CD4-positive, CD25-positive, alpha-beta regulatory T cell (primary cell): Measurements from ENCODE around the gene ACOX3. TPM values are rescaled to one million over a fixed set of nuclear protein-coding genes. Genes with fewer than 3 reads are reported as not detected.

Experiments used
- ATAC-seq, 2 donors: fragments of 150-1000 bp; cut with Tn5 transposase; one replicate each; pipeline ENCODE4 v1.10.0; 2021; ENCODE audit warnings: low read depth in 2 of 2, moderate number of reproducible peaks in 2 of 2, moderate library complexity in 1 of 2
- DNase-seq, 3 donors: peaks; one replicate each; pipeline versions ENCODE4 v3.0.0 to v3.0.0-alpha.2; 2012 to 2022; ENCODE audit warnings: mixed read lengths in 1 of 3
- H3K27ac ChIP-seq: one replicate; pipeline ENCODE4 v1.7.0; 2013; ENCODE audit warnings: mild to moderate bottlenecking, low read length; ENCODE audit not compliant: insufficient read depth, poor library complexity, severe bottlenecking
- H3K27me3 ChIP-seq: one replicate; pipeline ENCODE4 v1.7.0; 2013; ENCODE audit warnings: low read length; ENCODE audit not compliant: control insufficient read depth, insufficient read depth
- H3K36me3 ChIP-seq: one replicate; pipeline ENCODE4 v1.7.0; 2013; ENCODE audit warnings: mild to moderate bottlenecking, low read length, moderate library complexity; ENCODE audit not compliant: control insufficient read depth, insufficient read depth
- H3K4me1 ChIP-seq: 2 replicates; pipeline ENCODE4 v1.7.0; 2013; ENCODE audit warnings: mild to moderate bottlenecking, low read length; ENCODE audit not compliant: insufficient read depth, control insufficient read depth, poor library complexity, severe bottlenecking
- H3K4me3 ChIP-seq: one replicate; pipeline ENCODE4 v1.7.0; 2013; ENCODE audit warnings: low read depth, mild to moderate bottlenecking, low read length, moderate library complexity
- H3K9me3 ChIP-seq, 2 experiments: 1 replicate in 1 of 2; 2 replicates in 1 of 2; pipeline ENCODE4 v1.7.0; 2013; ENCODE audit warnings: low read length in 2 of 2, mild to moderate bottlenecking in 1 of 2, moderate library complexity in 1 of 2; ENCODE audit not compliant: control insufficient read depth in 2 of 2
- H3K27ac Mint-ChIP-seq, 3 donors: one replicate each; pipeline ENCODE4 v1.8.0; 2020 to 2022; ENCODE audit warnings: mild to moderate bottlenecking in 3 of 3, mixed read lengths in 3 of 3, moderate library complexity in 2 of 3
- H3K27me3 Mint-ChIP-seq: one replicate; pipeline ENCODE4 v1.8.0; 2022; ENCODE audit warnings: mild to moderate bottlenecking, mixed read lengths
- H3K36me3 Mint-ChIP-seq: one replicate; pipeline ENCODE4 v1.8.0; 2020; ENCODE audit warnings: mixed read lengths
- H3K4me1 Mint-ChIP-seq, 4 donors: one replicate each; pipeline ENCODE4 v1.8.0; 2020 to 2022; ENCODE audit warnings: mixed read lengths in 4 of 4, mild to moderate bottlenecking in 1 of 4
- H3K4me3 Mint-ChIP-seq, 4 donors: one replicate each; pipeline ENCODE4 v1.8.0; 2020 to 2022; ENCODE audit warnings: mild to moderate bottlenecking in 4 of 4, mixed read lengths in 4 of 4, moderate library complexity in 3 of 4
- H3K9me3 Mint-ChIP-seq, 7 donors: one replicate each; pipeline ENCODE4 v1.8.0; 2020 to 2022; ENCODE audit warnings: mixed read lengths in 7 of 7, mild to moderate bottlenecking in 3 of 7, moderate library complexity in 2 of 7
- polyA plus RNA-seq, 4 donors: library from polyadenylated mRNA; unstranded; fragments of 300-500 nt; fragmentation: Illumina TruSeq; gene quantifications; one replicate each; pipeline ENCODE4 v1.2.3, GENCODE V29; 2021
- total RNA-seq: library from RNA; stranded (reverse); gene quantifications from one replicate; pipeline ENCODE4 v1.2.3, GENCODE V29; 2022

The ACOX3 gene
- total and polyA plus RNA-seq, 5 donors from 2014 or later = 13.0 to 22.0 (median 14.2) TPM

DNA sequence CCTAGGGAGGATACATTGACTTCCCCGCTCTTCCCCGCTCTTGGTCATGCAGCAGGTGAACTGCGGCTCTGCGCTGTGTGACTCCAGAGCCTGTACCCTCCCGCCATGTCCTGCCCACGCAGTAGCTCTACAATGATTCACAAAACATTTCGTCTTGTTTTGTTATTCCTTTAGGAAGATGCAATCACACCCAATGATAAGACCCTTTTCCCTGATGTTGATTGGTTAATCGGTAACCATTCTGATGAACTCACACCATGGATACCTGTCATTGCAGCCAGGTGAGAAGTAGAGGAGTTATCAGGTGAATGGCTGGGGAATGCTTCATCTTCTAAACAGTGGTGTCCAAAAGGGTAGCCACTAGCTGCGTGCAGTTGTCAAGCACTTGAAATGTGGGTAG is 23.3 kb upstream of the ACOX3 start:
- H3K9me3 Mint-ChIP-seq = no peaks in the 10 kb centered on the region
- no peak overlapping the region for H3K27ac Mint-ChIP-seq
- H3K36me3 ChIP-seq = peaks cover 43% of the 10 kb centered on the region

DNA sequence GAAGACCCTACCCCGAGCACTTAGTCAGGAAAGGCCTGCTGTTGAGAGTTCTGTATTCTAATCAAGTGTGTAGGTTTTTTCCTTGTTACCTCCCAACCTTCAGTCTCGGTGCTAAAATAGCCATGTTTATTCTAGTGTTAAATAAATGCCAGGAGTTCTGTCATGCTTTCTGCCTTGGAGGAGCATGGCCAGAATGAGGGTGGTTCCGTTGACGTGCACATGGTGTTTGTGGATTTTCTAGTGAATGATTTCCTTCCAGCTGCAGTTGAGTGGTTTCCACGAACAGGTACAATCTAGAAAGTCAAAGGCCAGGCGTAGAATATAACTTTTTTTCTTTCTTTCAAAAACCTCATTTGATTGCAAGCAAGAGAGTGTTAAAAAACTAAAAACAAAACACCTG is 21.1 kb upstream of the ACOX3 start:
- Histone ChIP-seq H3K4me3 (no peak overlapping the region), H3K27me3 (no peaks in the 10 kb centered on the region), H3K4me1 (no peaks in the 10 kb centered on the region), H3K27ac (no peak overlapping the region), H3K36me3 (peaks cover 53% of the 10 kb centered on the region), H3K9me3 (no peaks in the 10 kb centered on the region)
- DNase-seq = no peak
- Mint-ChIP-seq H3K9me3 (no peaks in the 10 kb centered on the region), H3K4me1 (peaks cover 0 to 2% (median 0%) of the 10 kb centered on the region in 4 donors), H3K4me3 (no peak overlapping the region), H3K36me3 (peaks cover 38% of the 10 kb centered on the region), H3K27ac (no peak overlapping the region), H3K27me3 (no peaks in the 10 kb centered on the region)
- ATAC-seq = no peak

More for the DNA sequence above, 23.3 kb upstream of the ACOX3 start:
- Histone ChIP-seq H3K4me1 (no peaks in the 10 kb centered on the region), H3K27ac (no peak overlapping the region), H3K27me3 (no peaks in the 10 kb centered on the region), H3K9me3 (no peaks in the 10 kb centered on the region), H3K4me3 (no peak overlapping the region)
- Mint-ChIP-seq H3K27me3 (no peaks in the 10 kb centered on the region), H3K4me1 (peaks cover 0 to 3% (median under 1%) of the 10 kb centered on the region in 4 donors), H3K4me3 (no peak overlapping the region), H3K36me3 (peaks cover 32% of the 10 kb centered on the region)
- DNase-seq (no peak), ATAC-seq (no peak)

DNA sequence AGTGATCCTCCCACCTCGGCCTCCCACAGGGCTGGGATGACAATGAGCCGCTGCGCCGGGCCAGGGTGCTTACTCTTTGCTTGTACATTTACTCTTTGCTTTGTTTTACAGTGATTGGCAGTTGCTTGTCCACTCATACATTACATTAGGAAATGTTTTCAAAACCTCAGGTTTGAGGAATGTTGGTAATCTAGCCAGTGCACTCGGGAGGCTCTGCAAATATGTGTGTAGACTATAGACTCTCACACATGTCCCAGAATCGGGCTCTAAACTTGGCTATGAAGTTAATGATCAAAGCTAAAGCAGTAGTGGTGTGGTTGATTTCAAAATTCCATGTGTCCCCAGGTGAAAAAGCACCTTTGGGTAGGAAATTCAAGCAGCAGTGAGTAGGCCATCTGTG is 20.6 kb upstream of the ACOX3 start:
- Mint-ChIP-seq H3K9me3 (no peaks in the 10 kb centered on the region), H3K27ac (no peak overlapping the region), H3K36me3 (peaks cover 41% of the 10 kb centered on the region), H3K27me3 (no peaks in the 10 kb centered on the region), H3K4me1 (peaks cover 0 to 2% (median 0%) of the 10 kb centered on the region in 4 donors), H3K4me3 (no peak overlapping the region)
- Histone ChIP-seq H3K36me3 (peaks cover 52% of the 10 kb centered on the region), H3K27ac (no peak overlapping the region), H3K9me3 (no peaks in the 10 kb centered on the region), H3K4me3 (no peak overlapping the region), H3K4me1 (no peaks in the 10 kb centered on the region), H3K27me3 (no peaks in the 10 kb centered on the region)
- DNase-seq = no peak
- no peak for ATAC-seq

DNA sequence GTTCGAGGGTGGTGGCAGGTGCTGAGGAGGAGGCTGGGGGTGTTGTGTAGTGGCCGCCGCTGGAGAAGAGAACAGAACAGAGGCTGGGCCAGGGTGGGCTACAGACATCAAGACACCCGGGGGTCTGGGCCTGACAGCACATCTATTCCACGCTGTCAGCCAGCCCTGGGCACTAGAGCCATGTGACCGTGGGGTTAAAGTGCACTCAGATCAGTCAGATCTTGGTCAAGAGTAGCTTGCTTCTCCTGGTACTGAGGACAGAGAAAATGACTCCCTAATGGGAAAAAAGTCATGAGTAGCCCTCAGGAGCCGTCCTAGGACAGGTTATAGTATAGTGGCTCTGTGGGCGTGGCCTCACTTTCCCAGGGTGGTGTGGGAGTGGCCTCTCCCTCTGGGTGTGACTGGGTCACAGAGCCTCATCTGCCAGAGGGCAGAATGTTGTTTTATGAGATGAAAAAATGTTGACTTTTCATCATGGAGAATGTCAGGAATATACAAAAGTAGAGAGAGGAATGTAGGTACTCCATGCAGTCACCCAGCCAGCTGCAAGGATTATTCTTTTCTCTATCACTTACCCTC is 19.4 kb upstream of the ACOX3 start:
- Mint-ChIP-seq H3K9me3 (no peaks in the 10 kb centered on the region), H3K27ac (no peak overlapping the region), H3K36me3 (peaks cover 38% of the 10 kb centered on the region), H3K4me1 (peaks cover 0 to 2% (median 0%) of the 10 kb centered on the region in 4 donors), H3K4me3 (no peak overlapping the region), H3K27me3 (no peaks in the 10 kb centered on the region)
- Histone ChIP-seq H3K36me3 (peaks cover 52% of the 10 kb centered on the region), H3K27ac (no peak overlapping the region), H3K9me3 (no peaks in the 10 kb centered on the region), H3K27me3 (no peaks in the 10 kb centered on the region), H3K4me1 (no peaks in the 10 kb centered on the region), H3K4me3 (no peak overlapping the region)
- DNase-seq (no peak), ATAC-seq (no peak)

DNA sequence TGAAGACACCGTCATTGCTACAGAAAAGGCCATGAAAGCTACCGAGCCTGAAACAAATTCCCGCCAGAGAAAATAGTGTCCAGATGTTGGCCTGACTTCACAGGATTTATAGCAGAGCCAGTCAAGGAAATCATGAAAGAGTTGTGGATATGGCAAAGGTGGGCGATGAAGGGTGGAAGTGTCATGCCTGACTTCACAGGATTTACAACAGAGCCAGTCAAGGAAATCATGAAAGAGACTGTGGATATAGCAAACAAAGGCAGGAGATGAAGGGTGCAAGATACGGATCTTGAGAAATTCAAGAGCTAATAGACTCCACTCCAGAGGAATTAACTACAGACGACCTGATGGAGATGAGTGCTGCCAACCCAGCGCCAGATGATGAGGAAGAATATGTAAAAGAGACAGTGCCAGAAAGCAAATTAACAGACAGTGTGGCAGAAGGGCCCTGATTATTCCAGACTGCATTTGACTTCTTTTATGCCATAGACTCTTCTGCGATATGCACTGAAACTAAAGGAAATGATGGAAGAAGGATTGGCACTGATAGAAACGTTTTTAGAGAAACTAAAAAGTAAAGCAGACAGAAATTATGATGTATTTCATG is 17.2 kb upstream of the ACOX3 start:
- no peak overlapping the region for H3K27ac Mint-ChIP-seq
- H3K27me3 ChIP-seq = no peaks in the 10 kb centered on the region
- DNase-seq (no peak), ATAC-seq (no peak)
- peaks cover 0 to 2% (median 0%) of the 10 kb centered on the region in 4 donors for H3K4me1 Mint-ChIP-seq
- H3K9me3 ChIP-seq = no peaks in the 10 kb centered on the region
- peaks cover 34% of the 10 kb centered on the region for H3K36me3 Mint-ChIP-seq
- no peaks in the 10 kb centered on the region for H3K27me3 Mint-ChIP-seq
- no peaks in the 10 kb centered on the region for H3K4me1 ChIP-seq
- peaks cover 68% of the 10 kb centered on the region for H3K36me3 ChIP-seq
- H3K4me3 Mint-ChIP-seq = no peak overlapping the region
- no peak overlapping the region for H3K4me3 ChIP-seq
- H3K27ac ChIP-seq = no peak overlapping the region
- H3K9me3 Mint-ChIP-seq = no peaks in the 10 kb centered on the region

DNA sequence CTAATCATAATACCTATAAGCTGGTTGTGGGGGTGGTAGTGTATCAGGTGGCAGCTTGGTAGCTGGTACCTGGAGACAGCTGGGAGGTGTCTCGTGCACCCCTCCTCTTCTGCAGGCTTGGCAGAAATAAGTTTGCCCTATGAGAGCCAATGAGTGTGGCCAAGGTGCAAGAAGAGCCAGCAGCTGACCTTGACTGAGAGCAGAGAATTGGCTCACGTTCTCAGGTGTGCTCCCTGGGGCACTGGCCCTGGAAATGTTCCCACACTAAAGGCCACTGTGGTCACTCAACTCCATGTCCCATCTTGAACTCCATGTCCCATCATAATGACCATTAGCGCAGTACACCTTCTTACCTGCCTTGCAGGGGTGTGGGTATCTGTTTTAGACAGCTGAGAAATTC is 13.4 kb upstream of the ACOX3 start:
- Histone ChIP-seq H3K36me3 (peaks cover 76% of the 10 kb centered on the region), H3K4me3 (no peak overlapping the region), H3K27ac (no peak overlapping the region), H3K4me1 (no peaks in the 10 kb centered on the region), H3K9me3 (no peaks in the 10 kb centered on the region), H3K27me3 (no peaks in the 10 kb centered on the region)
- Mint-ChIP-seq H3K36me3 (peaks cover 35% of the 10 kb centered on the region), H3K27me3 (no peaks in the 10 kb centered on the region), H3K27ac (no peak overlapping the region), H3K4me1 (peaks cover 0 to 9% (median 0%) of the 10 kb centered on the region in 4 donors), H3K4me3 (no peak overlapping the region), H3K9me3 (no peaks in the 10 kb centered on the region)
- DNase-seq = no peak
- no peak for ATAC-seq

DNA sequence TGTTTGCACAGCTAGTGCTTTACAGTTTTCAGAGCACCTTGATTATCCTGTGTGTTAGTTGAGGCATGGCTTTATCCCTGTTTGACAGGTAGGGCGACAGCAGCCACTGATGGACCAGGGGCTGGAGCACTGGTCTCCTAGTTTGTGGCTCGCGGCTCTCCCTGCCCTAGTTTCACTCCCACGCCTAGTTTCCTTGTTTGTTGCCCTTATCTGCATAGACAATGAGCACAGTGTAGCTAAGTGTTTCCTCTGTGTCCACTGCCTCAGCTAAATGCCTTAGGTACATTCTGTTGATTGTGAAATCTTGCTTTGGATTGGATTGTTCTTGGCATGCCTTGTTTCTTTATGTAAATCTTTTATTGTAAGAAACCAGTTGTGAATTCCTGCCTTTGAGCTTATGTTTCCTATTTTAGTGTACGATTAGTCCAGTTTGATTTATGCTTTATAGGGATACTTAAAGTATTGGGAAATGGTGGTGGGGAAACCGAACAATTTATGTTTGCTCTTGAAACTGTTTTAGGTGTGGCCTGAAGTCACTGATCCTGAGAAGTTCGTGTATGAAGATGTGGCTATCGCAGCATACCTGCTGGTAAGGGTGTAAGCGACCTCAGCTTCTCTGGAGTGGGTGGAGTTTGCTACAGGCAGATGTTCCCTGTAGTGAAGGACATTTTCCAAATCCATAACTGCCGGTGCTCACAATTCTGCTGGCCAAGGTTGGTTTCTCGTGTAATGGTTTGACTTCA is 11.1 kb upstream of the ACOX3 start:
- DNase-seq = no peak
- ATAC-seq = no peak
- Mint-ChIP-seq H3K4me1 (peaks cover 0 to 9% (median 0%) of the 10 kb centered on the region in 4 donors), H3K27ac (no peak overlapping the region), H3K36me3 (peaks cover 28% of the 10 kb centered on the region), H3K27me3 (no peaks in the 10 kb centered on the region), H3K9me3 (no peaks in the 10 kb centered on the region), H3K4me3 (no peak overlapping the region)
- Histone ChIP-seq H3K27ac (no peak overlapping the region), H3K4me1 (no peaks in the 10 kb centered on the region), H3K36me3 (peaks cover 77% of the 10 kb centered on the region), H3K9me3 (no peaks in the 10 kb centered on the region), H3K4me3 (no peak overlapping the region), H3K27me3 (no peaks in the 10 kb centered on the region)
